Activated CD8-positive, alpha-beta T cell treated with anti-CD3 and anti-CD28 coated beads for 36 hours (primary cell): ENCODE results near the gene GIMAP1. TPM values are rescaled to one million over a fixed set of nuclear protein-coding genes. Genes with fewer than 3 reads are reported as not detected.

Experiments
- ATAC-seq: fragments of 200-7000 bp; cut with Tn5 transposase; one replicate; pipeline ENCODE4 v1.10.0; 2021; ENCODE audit warnings: mild to moderate bottlenecking, moderate library complexity
- CTCF ChIA-PET: fragments of 350-600 bp; sonication (Branson Sonifier 250); formaldehyde crosslinking; loops from one replicate; lab custom pipeline; 2021; ENCODE audit warnings: antibody characterized with exemption; lab: Charles Lee
- POLR2A ChIA-PET: fragments of 350-600 bp; sonication (Branson Sonifier 250); formaldehyde crosslinking; loops from one replicate; lab custom pipeline; 2021; ENCODE audit warnings: antibody characterized with exemption; lab: Charles Lee
- DNase-seq: peaks from one replicate; pipeline ENCODE4 v3.0.0-alpha.2; 2020
- H3K27ac Mint-ChIP-seq: one replicate; pipeline ENCODE4 v1.8.0; 2021; ENCODE audit warnings: mild to moderate bottlenecking, mixed read lengths
- H3K27me3 Mint-ChIP-seq: one replicate; pipeline ENCODE4 v1.8.0; 2021; ENCODE audit warnings: mixed read lengths
- H3K36me3 Mint-ChIP-seq: one replicate; pipeline ENCODE4 v1.8.0; 2021; ENCODE audit warnings: low read depth, mixed read lengths
- H3K4me1 Mint-ChIP-seq: one replicate; pipeline ENCODE4 v1.8.0; 2021; ENCODE audit warnings: low read depth, mixed read lengths
- H3K4me3 Mint-ChIP-seq: one replicate; pipeline ENCODE4 v1.8.0; 2021; ENCODE audit warnings: mild to moderate bottlenecking, moderate library complexity, mixed read lengths
- H3K9me3 Mint-ChIP-seq: one replicate; pipeline ENCODE4 v1.8.0; 2021; ENCODE audit warnings: mixed read lengths
- CTCF ChIP-seq: fragments of 200-600 bp; IDR thresholded peaks from one replicate; pipeline ENCODE4 v1.8.0; 2022; ENCODE audit warnings: antibody characterized with exemption, mild to moderate bottlenecking
- intact Hi-C: fragments of 100-400 bp; cut with micrococcal nuclease; formaldehyde crosslinking; loops from one replicate; pipeline ENCODE4 v1.10.0; 2022
- total RNA-seq, 2 experiments: library from RNA; stranded (reverse); gene quantifications; one replicate each; pipeline ENCODE4 v1.2.3, GENCODE V29; 2021

Gene GIMAP1
- total RNA-seq, 2 experiments from 2014 or later: 8.7 to 9.3 TPM

- H3K4me3 Mint-ChIP-seq: no peak overlapping the region
- POLR2A ChIA-PET: interaction anchor here (0.7 to 3.3 kb wide), 7 partner anchors 12 to 305 kb away, joined by 3 to 19 read pairs (median 3); no protein-coding TSS in a partner anchor
- H3K27me3 Mint-ChIP-seq: no peaks in the 10 kb centered on the region
- H3K9me3 Mint-ChIP-seq: peaks cover 6% of the 10 kb centered on the region
- CTCF ChIA-PET: interaction anchor here (1.5 to 6.4 kb wide), 4 partner anchors 9 to 306 kb away, joined by 5 to 93 read pairs (median 9); partner anchors contain the start of genes GIMAP1 and GIMAP8
- DNase-seq (peak; percentile 60), ATAC-seq (peak; percentile 60)
- intact Hi-C loops: loop anchor here (1.0 to 10.0 kb wide), 5 partner anchors 15 to 399 kb away; partner anchors contain the start of genes GIMAP1 and GIMAP7
- peaks cover 4% of the 10 kb centered on the region for H3K36me3 Mint-ChIP-seq
- peaks cover 77% of the 10 kb centered on the region for H3K4me1 Mint-ChIP-seq
- H3K27ac Mint-ChIP-seq: peak overlapping the region; percentile 95
- no peak for TF ChIP-seq CTCF
Measured at GRCh38 chr7:150753826-150754603, 37.6 kb downstream of the GIMAP1 start.

- peaks cover 4% of the 10 kb centered on the region for H3K36me3 Mint-ChIP-seq
- H3K9me3 Mint-ChIP-seq: peaks cover 6% of the 10 kb centered on the region
- peak; percentile 38 for DNase-seq
- peak; percentile 47 for ATAC-seq
- intact Hi-C loops: loop anchor here (1.0 to 10.0 kb wide), 8 partner anchors 16 to 400 kb away; partner anchors contain the start of genes GIMAP1, GIMAP4, GIMAP6 and GIMAP7
- H3K4me1 Mint-ChIP-seq: peaks cover 68% of the 10 kb centered on the region
- peak overlapping the region; percentile 96 for H3K27ac Mint-ChIP-seq
- no peak for TF ChIP-seq CTCF
- ChIA-PET POLR2A (interaction anchor here (1.1 to 3.3 kb wide), 12 partner anchors 14 to 306 kb away, joined by 3 to 19 read pairs (median 4); partner anchors contain the start of genes GIMAP4, GIMAP5 and GIMAP6), CTCF (interaction anchor here (0.6 to 6.4 kb wide), 15 partner anchors 9 to 314 kb away, joined by 3 to 93 read pairs (median 5); partner anchors contain the start of genes GIMAP1, GIMAP4, GIMAP6 and GIMAP8)
- H3K4me3 Mint-ChIP-seq: peak overlapping the region; percentile 66
- no peaks in the 10 kb centered on the region for H3K27me3 Mint-ChIP-seq
Measured at GRCh38 chr7:150754951-150755350, 38.5 kb downstream of the GIMAP1 start.

GRCh38 chr7:150755473-150756099 lies 39.2 kb downstream of the GIMAP1 start:
- intact Hi-C loops: loop anchor here (1.0 to 10.0 kb wide), 7 partner anchors 17 to 401 kb away; partner anchors contain the start of genes GIMAP1, GIMAP4, GIMAP6 and GIMAP7
- ATAC-seq (peak; percentile 71), DNase-seq (peak; percentile 87)
- Mint-ChIP-seq H3K27me3 (no peaks in the 10 kb centered on the region), H3K27ac (peak overlapping the region; percentile 96), H3K9me3 (peaks cover 4% of the 10 kb centered on the region), H3K4me3 (peak overlapping the region; percentile 66), H3K36me3 (peaks cover 1% of the 10 kb centered on the region), H3K4me1 (peaks cover 62% of the 10 kb centered on the region)
- ChIA-PET CTCF (interaction anchor here (0.8 to 6.4 kb wide), 17 partner anchors 10 to 315 kb away, joined by 3 to 93 read pairs (median 5); partner anchors contain the start of genes GIMAP1, GIMAP4, GIMAP6 and GIMAP8), POLR2A (interaction anchor here (0.6 to 3.3 kb wide), 17 partner anchors 14 to 323 kb away, joined by 3 to 19 read pairs (median 4); partner anchors contain the start of genes GIMAP4, GIMAP5 and GIMAP6)
- TF ChIP-seq CTCF: no peak

- no peak for TF ChIP-seq CTCF
- DNase-seq (no peak), ATAC-seq (no peak)
- H3K9me3 Mint-ChIP-seq: peaks cover 2% of the 10 kb centered on the region
- H3K36me3 Mint-ChIP-seq: peaks cover under 1% of the 10 kb centered on the region
- H3K27me3 Mint-ChIP-seq: no peaks in the 10 kb centered on the region
- H3K4me3 Mint-ChIP-seq: peak overlapping the region; percentile 66
- peaks cover 56% of the 10 kb centered on the region for H3K4me1 Mint-ChIP-seq
- intact Hi-C loops: loop anchor here (5.0 to 10.0 kb wide), 3 partner anchors 124 to 401 kb away; partner anchors contain the start of genes GIMAP4 and GIMAP6
- ChIA-PET CTCF (interaction anchor here (0.8 to 6.4 kb wide), 11 partner anchors 11 to 401 kb away, joined by 3 to 93 read pairs (median 6); partner anchors contain the start of genes GIMAP1, GIMAP4, GIMAP6 and GIMAP8), POLR2A (interaction anchor here (0.6 to 3.3 kb wide), 15 partner anchors 18 to 323 kb away, joined by 3 to 19 read pairs (median 4); partner anchors contain the start of genes GIMAP4, GIMAP5 and GIMAP6)
- peak overlapping the region; percentile 96 for H3K27ac Mint-ChIP-seq
Measured at GRCh38 chr7:150756166-150756565, 39.8 kb downstream of the GIMAP1 start.
